Measurements from ENCODE around the gene GOLGA8A.
"Not testable (repeated sequence)": the region's sequence is repeated elsewhere in the genome, so short reads cannot be mapped to it uniquely, and the experiment has no call there.

GOLGA8A gene, protein sequence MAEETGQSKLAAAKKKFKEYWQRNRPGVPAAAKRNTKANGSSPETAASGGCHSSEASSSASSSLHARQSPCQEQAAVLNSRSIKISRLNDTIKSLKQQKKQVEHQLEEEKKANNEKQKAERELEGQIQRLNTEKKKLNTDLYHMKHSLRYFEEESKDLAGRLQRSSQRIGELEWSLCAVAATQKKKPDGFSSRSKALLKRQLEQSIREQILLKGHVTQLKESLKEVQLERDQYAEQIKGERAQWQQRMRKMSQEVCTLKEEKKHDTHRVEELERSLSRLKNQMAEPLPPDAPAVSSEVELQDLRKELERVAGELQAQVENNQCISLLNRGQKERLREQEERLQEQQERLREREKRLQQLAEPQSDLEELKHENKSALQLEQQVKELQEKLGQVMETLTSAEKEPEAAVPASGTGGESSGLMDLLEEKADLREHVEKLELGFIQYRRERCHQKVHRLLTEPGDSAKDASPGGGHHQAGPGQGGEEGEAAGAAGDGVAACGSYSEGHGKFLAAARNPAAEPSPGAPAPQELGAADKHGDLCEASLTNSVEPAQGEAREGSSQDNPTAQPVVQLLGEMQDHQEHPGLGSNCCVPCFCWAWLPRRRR

GRCh38 chr15:34437687-34438086 lies at the start of gene GOLGA8A:
TSS of gene GOLGA8A (minus strand) at chr15:34437808. CDS start at chr15:34389691, 48,117 bp downstream.
- no peak for DNase-seq

DNA sequence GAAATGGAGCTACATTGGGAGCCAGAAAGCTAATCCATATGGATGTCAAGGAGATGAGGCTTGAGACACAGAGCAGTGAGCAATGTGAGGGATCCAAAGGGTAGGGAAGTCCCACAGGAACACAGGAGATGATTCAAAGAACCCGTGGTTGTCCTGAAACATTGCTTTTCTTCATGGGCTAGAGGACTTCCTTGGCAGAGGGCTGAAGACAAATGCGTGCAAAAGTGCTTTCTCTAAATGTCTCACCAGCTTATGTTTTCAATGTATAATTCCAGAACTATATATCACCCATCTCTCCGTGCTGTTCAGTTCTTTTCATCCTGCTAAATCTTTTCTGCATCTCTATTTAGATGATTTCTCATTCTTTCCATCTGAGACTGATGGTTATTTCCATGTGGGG lies 46.0 kb upstream of the GOLGA8A start:
- no peak for DNase-seq

DNA sequence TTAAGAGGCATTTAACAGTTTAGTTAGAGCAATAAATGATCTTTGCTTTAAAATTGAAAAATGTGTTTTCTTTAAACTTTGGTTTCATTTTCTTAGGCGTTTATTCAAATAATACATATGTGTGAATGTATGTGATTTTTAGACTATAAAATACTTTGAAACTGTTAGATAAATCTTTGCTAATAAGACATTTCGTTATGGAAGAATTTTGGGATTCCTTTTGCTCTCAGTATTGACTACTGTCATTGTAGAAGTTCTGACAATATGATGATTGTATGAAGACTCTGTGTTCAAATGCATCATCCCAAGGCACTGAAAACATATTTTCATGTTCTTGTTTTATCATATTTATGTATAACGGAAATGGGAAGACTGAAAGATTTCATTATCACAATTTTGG lies 43.8 kb upstream of the GOLGA8A start:
- DNase-seq: no peak

GRCh38 chr15:34473840-34474239 lies 36.2 kb upstream of the GOLGA8A start:
- DNase-seq: no peak

DNA sequence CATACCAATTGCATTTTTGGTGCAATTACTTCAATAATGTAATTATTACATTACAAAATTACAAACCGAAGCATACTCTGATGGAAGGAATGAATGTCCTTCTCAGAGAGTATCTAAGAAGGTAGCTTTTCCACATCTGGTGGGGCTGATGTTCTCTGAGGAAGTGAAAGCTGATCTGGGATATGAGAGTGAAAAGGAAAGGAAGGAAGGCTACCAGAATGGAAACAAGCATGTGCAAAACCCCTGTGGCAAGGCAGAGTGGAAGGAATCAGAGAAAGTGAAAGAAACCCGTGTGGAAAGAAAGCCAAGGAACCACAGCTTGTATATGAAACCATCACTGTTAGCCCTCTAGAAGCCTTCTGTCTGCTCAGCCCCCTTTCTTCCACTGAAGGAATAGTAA lies 35.3 kb upstream of the GOLGA8A start:
- no peak for DNase-seq

DNA sequence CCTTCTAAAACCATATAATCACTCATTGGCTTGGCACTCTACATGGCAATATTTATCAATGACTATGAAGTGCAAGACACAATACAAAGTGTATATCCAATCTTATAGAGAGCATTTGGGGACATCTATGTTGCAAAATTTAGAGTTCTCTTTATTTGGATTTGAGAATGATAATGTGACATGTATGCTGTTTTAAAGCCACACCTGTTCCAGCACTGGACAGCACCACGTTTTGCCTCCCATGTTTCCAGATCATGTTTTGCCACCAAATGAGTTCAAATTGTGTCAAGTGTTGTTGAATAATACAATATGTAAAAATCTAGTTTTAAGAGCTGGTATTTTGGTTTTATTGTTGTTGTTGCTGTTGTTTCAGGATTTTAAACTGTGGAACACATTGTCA lies 33.3 kb upstream of the GOLGA8A start:
- DNase-seq: no peak

- no peak for DNase-seq
Observed at GRCh38 chr15:34470091-34470490, 32.5 kb upstream of the GOLGA8A start.

DNA sequence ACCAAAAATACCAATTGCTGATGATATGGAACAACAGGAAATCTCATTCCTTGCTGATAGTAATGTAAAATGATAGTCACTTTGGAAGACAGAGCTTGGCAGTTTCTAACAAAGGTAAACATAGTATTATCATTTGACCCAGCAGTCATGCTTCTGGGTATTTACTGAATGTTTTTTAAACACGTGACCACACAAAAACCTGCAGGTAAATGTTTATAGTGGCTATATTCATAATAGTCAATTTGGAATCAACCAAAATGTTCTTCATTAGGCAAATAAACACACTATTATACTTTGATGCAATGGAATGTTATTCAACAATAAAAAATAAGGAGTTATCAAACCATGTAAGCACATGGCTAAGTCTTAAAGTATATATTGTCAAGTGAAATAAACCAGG lies 24.1 kb upstream of the GOLGA8A start:
- no peak for DNase-seq

DNA sequence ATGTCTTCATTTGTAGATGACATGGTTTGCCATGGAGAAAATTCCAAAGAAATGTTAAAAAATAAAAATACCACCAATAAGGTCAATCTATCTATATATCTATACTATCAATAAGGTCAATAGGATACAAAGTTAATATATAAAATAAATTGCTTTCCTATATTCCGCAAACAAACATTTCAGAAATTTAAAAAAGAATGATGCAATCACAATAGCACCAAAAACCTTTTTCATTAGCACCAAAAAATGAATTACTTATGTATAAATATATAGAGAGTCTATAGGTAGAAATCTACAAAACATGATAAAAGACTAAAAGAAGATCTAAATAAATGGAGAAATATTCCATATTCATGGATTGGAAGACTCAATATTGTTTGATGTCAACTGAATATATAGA lies 22.8 kb upstream of the GOLGA8A start:
- DNase-seq: no peak

DNA sequence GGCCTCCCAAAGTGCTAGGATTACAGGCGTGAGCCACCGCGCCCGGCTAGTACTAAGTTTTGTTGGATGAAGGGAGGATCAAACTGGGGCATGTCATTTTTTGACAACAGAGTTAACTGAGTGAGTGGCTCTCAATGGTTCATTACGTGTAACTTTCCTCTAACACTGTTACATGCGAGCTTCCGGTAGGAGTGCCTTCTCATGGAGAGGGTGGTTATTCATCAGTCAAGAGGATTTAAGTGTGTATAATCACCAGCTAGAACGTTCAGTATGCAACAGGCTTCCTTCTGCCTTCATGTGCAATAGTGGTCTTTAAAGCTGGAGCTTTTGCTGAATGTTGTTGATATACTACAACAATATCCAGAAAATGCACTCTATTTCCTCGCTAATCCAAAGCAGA lies 19.1 kb upstream of the GOLGA8A start:
- DNase-seq: no peak

DNA sequence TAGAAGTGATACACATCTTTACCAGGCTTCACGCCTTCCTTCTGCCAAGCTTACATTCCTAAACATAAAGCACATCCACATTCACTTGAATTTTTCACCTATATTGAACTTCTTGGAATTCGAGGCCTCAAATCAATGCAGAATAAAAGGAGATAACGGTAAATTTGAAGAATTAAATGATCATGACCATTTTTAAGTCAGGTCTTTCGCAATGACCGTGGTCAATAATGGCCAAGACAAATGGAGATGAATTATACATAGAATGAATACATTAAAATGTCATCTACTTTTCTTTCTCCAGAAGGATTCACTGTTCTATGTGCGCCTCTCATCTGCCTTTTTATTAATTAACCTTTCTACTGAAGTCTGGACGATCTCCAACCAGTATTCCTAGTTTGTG lies 5.3 kb upstream of the GOLGA8A start:
- no peak for DNase-seq

- DNase-seq: no peak
Observed at GRCh38 chr15:34439878-34440277, 2.3 kb upstream of the GOLGA8A start.

GRCh38 chr15:34436956-34437442 lies 609 bp downstream of the GOLGA8A start:
- no peak for DNase-seq

DNA sequence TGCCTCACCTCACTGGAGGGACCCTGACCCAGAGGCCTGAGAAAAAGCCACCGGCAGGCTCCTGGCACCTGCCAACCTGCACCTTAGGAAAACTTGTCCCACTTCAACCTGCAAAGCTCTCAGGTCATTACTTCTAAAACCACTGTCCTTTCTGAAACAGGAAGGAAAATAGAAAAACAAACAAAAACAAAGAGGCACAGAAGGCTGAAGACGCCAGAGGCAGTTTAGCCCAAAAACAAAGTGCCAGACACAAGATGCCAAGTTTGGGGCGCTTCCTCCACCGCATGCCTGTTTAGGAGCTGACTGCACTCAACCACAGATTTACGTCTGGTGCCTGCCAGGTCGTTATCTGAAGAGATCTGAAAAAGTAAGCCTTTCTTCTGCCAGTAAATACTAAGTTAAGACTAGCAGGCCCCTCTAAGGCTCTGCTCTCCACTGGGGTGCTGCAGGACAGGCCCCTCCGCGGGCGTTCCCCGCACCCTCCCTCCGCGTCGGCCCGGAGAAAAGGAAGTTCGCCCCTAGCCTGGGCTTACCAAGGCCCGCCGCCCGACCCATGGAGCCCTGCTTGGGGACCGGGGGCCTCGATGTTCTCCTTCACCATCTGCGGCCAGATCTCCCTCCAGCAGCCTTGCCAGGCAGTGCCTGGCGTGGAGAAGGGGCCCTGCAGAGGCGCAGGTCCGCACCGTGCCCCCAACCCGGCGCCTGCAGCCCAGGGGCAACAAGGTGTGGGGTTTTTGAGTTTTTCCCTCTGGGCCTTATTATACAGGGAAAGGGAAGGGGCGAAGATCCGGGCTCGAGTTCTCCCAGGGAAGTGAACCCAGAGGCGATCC lies 1.3 kb downstream of the GOLGA8A start:
- DNase-seq: no peak

- no peak for DNase-seq
Observed at GRCh38 chr15:34435658-34436057, 1.9 kb downstream of the GOLGA8A start.

GRCh38 chr15:34434627-34435305 lies 2.8 kb downstream of the GOLGA8A start:
- DNase-seq: no peak

DNA sequence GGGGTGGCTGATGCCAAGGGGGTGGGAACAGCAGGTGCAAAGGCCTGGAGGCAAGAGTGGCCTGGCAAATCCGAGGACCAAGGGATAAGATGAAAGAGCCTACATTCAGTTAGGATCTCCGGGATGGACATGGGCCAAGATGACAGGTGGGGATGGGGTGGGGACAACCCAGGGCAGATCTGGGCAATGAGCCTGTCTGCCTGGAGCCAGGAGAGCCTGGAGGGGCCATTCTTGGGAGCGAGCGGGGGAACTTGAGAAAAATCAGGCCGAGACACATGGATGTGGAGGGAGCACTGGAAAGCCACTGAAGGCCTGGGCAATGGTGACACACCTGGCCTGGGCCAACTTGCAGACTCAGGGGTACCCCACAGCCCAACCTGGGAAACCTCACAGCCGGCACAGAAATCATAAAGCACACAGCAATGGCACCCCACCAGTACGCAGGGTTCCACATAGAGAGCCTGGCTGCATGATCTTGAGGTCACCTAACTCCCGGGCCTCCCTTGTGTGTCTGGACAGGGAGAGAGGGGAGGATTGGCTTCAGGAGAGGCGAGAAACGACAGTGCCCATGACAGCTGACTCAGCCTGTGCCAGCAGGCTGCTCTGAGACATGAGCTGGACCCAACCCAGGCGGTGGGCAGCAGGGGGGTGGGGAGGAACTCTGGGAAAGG lies 3.5 kb downstream of the GOLGA8A start:
- not testable (repeated sequence) for DNase-seq

GRCh38 chr15:34430642-34431041 lies 7.0 kb downstream of the GOLGA8A start:
- not testable (repeated sequence) for DNase-seq

DNA sequence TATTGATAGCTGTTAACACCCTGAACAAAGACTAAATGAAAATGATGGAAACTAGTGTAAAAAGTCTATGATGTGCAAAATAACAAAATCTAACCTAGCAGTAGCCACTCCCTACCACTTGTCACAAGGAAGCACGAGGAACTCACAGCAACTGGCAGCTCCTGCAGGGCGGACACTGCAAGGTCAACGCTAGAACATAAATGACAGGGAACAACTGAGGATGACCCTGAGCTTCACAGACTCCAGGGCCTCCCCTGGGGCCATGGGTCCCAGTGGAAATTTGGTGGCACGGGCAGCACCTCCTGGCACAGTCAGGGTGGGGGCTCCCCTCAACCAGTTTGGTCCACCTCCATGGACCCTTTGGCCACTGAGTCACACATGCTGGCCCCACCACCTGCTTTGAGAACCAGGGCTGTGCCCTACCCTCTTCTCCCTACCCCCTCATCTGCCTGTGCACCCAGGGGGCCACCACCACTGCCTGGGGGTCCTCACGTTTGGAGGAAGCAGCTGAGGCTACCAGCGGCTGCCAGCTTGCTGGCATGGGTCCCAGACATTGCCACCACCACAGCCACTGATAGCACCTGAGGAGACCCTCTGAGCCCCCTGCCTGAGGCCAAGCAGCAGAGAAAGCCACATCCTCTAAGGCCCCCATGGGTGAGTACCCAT lies 14.1 kb downstream of the GOLGA8A start:
- not testable (repeated sequence) for DNase-seq

DNA sequence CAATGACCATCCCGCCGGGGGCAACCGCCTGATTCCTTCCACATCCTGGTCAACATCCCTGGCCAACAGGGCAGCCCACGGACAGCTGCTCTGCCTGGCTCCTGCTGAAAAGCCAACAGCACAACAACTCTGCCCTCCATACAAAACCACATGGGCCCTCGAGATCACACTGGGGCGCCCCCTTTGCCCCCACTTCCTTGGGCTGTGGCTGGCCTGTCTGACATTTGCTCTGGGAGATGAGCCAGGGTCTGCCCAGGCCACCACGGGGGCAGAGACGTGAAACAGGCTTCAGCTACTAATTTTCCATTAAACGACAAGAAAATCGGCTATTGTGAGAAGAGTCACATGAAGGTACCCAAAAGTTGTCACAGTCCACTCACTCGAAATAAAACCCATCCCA lies 16.7 kb downstream of the GOLGA8A start:
- DNase-seq: not testable (repeated sequence)

- not testable (repeated sequence) for DNase-seq
Observed at GRCh38 chr15:34418435-34418834, 19.2 kb downstream of the GOLGA8A start.

GRCh38 chr15:34409511-34409910 lies 28.1 kb downstream of the GOLGA8A start:
- not testable (repeated sequence) for DNase-seq
